H54 (cell line): ENCODE results near the gene CFAP157.

Experiments used
- DNase-seq: peaks from one replicate; pipeline ENCODE4 v3.0.0; 2011; ENCODE audit warnings: low spot score, mixed read lengths; ENCODE audit not compliant: insufficient read length
- FAIRE-seq: peaks from 3 replicates; lab custom pipeline; 2011; peaks lifted over from hg19 to GRCh38; lab: Jason Lieb, UNC
- POLR2A ChIP-seq: IDR thresholded peaks from 2 replicates; pipeline ENCODE4 v1.6.1; 2011; ENCODE audit warnings: low read depth, mild to moderate bottlenecking, low read length

Gene CFAP157

GRCh38 chr9:127706836-127707241 lies at the start of gene CFAP157:
Gene CFAP157, plus strand, starts transcription at chr9:127706988. Its CDS starts 44 bp downstream, at chr9:127707032.
- DNase-seq (peak; percentile 77), FAIRE-seq (no peak)
- TF ChIP-seq POLR2A = no peak

GRCh38 chr9:127658428-127658827 lies 48.4 kb upstream of the CFAP157 start:
- FAIRE-seq = no peak
- TF ChIP-seq POLR2A = no peak

GRCh38 chr9:127660886-127661741 lies 45.7 kb upstream of the CFAP157 start:
- DNase-seq (no peak), FAIRE-seq (no peak)
- no peak for TF ChIP-seq POLR2A

More at GRCh38 chr9:127658428-127658827, 48.4 kb upstream of the CFAP157 start:
- DNase-seq = no peak

GRCh38 chr9:127662617-127663016 lies 44.2 kb upstream of the CFAP157 start:
- DNase-seq (no peak), FAIRE-seq (no peak)
- no peak for TF ChIP-seq POLR2A

- no peak for TF ChIP-seq POLR2A
- DNase-seq = no peak
- FAIRE-seq = no peak
Observed at GRCh38 chr9:127664324-127664677, 42.5 kb upstream of the CFAP157 start.

- TF ChIP-seq POLR2A = no peak
- DNase-seq = no peak
- FAIRE-seq = no peak
Observed at GRCh38 chr9:127664678-127665507, 41.9 kb upstream of the CFAP157 start.

- FAIRE-seq (no peak), DNase-seq (no peak)
- no peak for TF ChIP-seq POLR2A
Observed at GRCh38 chr9:127667127-127667844, 39.5 kb upstream of the CFAP157 start.

- FAIRE-seq (no peak), DNase-seq (no peak)
- TF ChIP-seq POLR2A = no peak
Observed at GRCh38 chr9:127667906-127668305, 38.9 kb upstream of the CFAP157 start.

GRCh38 chr9:127673234-127673633 lies 33.6 kb upstream of the CFAP157 start:
- no peak for FAIRE-seq
- TF ChIP-seq POLR2A = no peak
- DNase-seq = no peak

- DNase-seq (no peak), FAIRE-seq (no peak)
- no peak for TF ChIP-seq POLR2A
Observed at GRCh38 chr9:127676638-127677037, 30.1 kb upstream of the CFAP157 start.

GRCh38 chr9:127679506-127679905 lies 27.3 kb upstream of the CFAP157 start:
- no peak for TF ChIP-seq POLR2A
- DNase-seq (no peak), FAIRE-seq (no peak)

GRCh38 chr9:127680226-127680625 lies 26.6 kb upstream of the CFAP157 start:
- FAIRE-seq = no peak
- DNase-seq = no peak
- no peak for TF ChIP-seq POLR2A

- TF ChIP-seq POLR2A = no peak
- FAIRE-seq = no peak
- DNase-seq = no peak
Observed at GRCh38 chr9:127680846-127681245, 25.9 kb upstream of the CFAP157 start.
